HG02840 (cell line): ENCODE data around the gene OXTR.

Experiments
- ATAC-seq: cut with Tn5 transposase; IDR thresholded peaks from one replicate; pipeline ENCODE4 v1.9.1; 2021; ENCODE audit warnings: mild to moderate bottlenecking, moderate library complexity, moderate number of reproducible peaks; ENCODE audit not compliant: unreplicated experiment, low FRiP score

Gene OXTR

DNA sequence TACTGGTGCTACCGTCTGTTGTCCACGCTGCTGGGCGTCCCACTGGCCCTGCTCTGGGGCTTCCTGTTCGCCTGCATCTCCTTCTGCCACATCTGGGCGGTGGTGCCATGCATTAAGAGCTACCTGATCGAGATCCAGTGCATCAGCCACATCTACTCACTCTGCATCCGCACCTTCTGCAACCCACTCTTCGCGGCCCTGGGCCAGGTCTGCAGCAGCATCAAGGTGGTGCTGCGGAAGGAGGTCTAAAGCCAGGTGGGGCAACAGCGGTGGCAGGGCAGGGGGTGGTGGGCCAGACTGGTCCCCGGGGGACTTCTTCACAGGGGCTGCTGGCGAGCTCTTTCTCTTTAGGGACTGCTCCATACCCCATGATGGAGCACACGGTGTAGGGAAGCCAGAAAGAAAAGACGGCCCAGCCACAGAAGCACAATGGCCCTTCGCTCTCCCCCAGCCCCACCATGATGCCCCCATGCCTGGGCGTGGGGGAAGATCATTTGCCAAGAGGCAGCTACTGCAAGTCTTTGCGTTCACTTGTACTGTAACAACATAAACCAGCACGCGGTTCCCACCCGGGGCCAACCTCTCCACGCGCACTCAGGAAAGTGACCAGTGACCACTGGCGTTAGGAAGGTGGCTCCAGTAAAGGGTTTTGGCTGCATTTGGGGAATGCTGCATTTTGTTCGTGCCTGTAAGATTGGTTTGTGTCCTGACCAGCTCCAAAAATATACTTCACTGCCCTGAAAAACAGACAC, 23.6 kb downstream of the OXTR start:
- no peak for ATAC-seq

DNA sequence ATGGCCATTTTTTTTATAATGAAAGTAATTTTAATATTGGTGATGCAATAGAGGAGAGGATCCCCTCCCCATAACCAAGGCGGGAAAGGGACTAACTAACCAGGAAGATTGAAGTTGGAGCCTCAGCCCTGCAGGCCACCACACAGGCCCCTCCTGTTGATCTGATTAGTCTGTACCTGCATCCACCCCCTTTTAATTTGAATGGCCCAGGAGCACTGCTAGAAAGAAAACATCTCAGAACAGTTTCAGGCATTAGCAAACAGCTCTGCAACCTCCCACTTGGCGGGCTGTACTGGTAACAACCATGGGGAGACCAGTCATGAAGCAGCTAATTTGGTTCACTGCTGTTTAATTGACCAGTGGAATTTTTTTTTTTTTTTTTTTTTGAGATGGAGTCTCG, 25.5 kb downstream of the OXTR start:
- no peak for ATAC-seq

DNA sequence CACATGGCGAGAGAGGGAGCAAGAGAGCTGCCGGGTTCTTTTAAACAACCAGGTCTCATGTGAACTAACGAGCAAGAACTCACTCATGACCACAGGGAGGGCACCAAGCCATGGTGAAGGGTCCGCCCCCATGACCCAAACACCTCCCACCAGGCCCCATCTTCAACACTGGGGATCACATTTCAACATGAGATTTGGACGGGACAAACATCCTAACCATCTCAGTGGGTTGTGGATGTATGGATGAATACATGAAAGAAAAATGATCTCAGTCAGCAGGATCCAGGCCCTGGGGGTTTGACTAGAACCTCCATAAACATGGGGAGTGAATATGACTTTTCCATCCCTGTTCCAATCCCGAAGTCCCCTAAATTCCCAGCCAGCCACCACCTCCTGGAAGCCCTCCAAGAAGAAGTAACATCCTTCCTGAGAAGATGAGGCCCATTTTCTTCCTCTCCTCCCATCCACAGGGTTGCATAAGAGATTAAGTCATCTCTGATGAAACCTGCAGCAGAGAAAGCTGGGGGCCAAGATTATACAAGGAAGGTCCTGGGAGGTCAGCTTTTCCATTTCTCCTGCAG, 26.3 kb downstream of the OXTR start:
- ATAC-seq: no peak

DNA sequence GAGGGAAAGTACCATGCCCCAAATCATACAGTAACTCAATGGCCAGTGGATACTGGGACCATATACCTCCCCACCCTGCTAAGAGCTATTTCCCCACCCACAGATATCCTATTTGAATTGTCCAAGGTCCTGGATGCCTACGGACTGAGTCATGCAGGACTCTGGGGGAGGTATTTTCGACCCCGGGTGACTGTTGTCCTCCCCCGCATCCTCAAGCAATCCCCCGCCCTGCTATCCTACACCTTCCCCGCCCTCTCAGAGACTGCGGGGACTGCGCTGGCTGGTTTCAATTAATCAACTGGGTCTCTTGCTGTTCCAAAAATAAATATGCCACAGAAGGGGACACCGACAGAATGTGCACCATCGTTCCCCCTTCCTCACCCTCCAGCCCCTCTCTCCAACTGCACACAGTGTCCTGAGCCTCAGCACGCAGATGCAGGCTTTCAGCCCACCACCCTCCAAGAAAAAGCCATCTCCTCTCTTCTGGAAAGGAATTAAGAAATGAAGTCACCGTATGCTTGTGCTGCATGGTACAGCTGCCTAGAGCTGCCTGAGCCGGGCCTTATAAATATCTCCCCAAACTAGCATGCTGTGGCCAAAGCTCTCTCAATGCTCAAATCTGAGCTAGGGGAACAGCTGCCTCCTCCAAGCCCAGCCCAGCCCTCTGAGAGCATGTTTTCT, 27.7 kb downstream of the OXTR start:
- no peak for ATAC-seq

DNA sequence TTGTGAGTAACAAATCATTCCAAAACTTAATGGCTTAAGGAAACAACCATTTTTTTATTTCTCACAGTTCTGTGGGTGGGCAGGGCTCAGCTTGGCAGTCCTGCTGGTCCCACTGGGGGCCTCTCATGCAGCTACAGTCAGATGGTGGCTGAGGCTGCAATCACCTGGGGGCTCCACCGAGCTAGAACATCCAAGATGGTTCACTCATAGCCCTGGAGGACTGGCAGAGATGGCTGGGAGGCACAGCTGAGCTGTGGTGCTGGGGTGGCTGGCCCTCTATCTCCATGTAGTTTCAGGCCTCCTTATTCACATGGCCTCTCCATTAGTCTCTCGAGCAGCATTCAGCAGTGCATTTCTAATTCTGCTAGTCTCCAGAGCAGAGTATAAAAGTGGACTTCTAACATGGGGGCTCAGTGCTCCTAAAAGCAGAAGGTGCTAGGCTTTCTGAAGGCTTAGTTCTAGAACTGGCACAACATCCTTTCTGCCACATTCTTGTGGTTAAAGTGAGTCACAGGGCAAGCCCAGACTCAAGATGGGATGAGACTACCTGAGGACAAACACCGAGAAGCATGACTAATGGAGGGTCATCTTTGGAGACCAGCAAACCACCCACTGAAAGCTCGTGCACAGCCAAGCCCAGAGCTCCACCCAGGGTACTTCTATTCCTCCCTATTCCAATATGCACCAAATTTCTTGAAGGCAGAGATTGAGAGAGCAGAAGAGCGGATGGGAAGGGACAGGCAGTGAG, 29.5 kb downstream of the OXTR start:
- ATAC-seq: no peak

DNA sequence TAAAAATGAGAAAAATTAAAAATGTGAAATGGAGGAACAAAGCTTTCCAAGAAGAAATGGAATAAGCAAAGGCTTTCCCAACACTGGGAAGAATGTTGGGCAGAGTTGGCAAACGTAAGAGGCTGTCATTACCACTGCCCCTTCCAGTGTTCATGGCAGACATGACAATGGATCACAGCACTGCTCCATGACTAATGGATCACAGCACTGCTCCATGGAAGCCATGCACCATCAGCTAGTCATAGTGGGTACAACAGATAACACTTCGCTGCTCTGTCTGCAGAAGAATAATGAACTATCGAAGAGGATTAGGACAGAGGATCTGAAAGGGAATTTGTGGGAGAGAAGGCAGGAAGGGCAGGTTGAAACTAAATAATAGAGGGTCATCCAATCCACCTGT, 30.8 kb downstream of the OXTR start:
- no peak for ATAC-seq

DNA sequence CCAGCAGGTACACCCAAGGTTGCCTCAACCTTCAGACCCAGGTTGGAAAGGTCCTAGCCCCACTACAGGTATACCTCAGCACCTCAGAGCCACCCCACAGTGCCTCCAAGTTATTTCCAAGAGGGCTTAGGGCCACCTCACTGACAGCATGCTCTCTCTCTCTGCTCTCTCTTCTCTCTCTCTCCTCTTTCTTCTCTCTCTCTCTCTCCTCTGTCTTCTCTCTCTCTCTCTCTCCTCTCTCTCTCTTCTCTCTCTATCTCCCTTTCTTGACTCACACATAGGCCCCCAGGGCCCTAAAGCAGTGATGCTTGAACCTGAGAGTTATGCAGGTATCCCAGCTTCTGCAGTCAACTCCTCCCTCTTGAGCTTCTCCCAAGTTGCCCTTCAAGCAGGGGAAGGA, 31.6 kb downstream of the OXTR start:
- ATAC-seq: no peak

DNA sequence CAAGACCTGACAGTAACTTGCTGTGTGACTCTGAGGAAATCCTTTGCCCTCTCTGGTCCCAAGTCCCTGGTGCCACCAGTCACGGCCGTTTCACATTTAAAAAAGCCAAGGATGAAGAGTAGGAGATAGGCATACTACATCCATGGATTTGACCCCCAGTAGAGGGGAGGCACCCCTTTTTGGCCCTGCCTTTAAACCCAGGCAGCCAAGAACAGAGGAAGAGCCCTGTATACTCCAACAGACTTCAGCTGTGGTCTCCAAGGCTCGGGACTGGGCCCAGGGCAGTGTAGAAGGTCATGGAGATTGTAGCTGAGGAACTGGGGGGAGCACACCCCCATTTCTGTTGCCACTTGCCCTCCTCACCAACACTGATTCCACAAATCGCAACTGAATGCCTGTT, 32.1 kb downstream of the OXTR start:
- no peak for ATAC-seq

DNA sequence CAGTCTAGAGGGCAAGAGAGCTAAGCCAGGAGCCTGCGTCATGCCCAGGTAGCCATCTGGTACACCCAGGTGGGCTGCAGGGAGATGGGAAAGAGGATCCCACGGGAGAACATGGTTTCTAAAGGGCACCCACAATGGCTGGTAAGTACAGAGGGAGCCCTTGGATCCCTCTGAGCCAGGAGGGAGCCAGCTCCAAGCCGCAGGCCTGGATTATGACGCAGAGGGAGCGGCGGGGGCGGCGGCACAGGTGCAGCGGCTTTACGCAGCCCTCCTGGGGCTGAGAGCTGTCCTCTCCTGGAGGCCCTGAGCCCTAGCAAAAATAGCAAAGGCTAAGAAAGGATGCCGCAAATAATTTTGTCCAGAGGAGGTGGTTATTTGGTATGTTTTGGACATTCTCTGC, 33.0 kb downstream of the OXTR start:
- no peak for ATAC-seq

DNA sequence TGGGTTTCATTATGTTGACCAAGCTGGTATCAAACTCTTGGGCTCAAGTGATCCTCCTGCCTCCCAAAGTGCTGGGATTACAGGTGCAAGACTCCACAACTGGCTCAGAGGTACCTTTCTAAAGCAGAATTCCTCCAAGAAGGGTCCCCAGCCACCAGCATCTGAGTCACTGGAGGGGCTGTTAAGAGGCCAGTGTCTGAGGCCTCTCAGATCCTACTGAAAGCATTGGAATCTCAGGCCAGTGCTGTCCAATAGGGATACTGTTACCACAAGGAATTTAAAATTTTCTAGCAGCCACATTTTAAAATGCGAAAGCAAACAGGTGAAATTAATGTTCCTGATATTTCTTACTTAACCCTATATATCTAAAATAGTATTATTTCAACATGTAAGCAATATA, 34.5 kb downstream of the OXTR start:
- ATAC-seq: no peak

DNA sequence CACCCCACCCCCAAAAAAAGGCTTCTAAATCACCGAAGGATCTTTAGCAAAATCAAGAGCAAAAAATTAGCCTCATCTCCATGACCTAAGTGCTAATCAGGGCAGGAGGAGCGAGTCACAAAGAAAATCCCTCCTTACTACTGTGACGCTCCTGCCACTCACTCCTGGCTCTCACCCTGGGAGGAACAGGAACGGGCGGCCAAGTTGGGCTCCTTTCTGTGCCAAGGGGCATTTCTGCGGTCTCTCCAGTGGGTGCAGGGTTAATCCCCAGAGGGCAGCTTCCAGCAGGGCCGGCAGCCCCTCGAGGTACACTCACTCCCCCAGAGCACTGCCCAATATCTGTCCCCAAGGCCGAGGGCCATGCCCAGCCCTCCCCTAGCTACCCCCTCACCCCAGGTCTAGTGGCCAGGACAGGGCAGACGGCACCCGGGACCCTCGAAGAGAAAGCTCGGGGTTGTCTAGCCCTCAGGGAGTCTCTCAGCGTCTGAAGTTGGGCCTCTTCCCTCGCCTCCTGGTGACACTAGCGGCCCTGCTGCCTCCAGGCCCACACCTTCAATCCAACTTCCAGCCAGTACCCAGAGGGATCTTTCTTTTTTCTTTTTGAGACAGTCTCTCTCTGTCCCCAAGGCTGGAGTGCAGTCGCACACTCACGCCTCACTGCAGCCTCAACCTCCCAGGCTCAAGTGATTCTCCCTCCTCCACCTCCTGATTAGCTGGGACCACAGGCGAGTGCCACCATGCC, 35.1 kb downstream of the OXTR start:
- ATAC-seq: no peak

DNA sequence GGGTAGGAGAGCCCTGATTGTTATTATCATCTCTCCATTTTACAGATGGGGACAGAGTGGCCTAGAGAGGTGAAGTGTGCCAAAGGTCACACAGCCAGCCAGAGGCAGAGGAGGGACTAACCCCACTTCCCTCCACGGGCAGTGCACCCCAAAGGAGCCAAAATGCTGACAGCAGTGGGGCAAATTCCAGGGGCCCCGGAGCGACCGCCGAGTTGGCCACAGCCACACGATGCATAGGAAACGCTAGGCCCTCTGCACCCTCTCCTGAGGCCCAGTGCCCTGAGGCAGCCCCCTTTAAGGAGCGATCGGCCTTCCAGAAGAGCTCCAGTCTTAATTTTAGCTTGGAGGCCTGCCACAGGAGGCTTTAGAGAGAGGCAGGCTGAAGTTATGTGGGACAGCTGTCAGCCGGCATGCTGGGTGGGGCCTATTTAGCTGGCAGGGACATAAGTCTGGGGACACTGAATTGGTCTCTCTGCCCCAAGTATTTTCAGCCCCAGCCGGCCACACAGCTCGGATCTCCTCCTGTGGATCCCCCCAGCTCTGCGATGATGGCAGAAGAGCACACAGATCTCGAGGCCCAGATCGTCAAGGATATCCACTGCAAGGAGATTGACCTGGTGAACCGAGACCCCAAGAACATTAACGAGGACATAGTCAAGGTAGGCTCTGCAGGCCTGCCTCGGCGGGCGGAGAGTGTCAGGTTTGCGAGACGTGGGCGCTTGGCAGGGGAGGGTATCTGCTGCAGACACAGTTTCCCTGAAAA, 35.9 kb downstream of the OXTR start, which contains the start of gene CAV3:
CAV3 (plus strand) TSS at position 471 of the 763 bp plus-strand sequence; CDS start at position 546, 75 bp downstream.
- ATAC-seq: no peak

DNA sequence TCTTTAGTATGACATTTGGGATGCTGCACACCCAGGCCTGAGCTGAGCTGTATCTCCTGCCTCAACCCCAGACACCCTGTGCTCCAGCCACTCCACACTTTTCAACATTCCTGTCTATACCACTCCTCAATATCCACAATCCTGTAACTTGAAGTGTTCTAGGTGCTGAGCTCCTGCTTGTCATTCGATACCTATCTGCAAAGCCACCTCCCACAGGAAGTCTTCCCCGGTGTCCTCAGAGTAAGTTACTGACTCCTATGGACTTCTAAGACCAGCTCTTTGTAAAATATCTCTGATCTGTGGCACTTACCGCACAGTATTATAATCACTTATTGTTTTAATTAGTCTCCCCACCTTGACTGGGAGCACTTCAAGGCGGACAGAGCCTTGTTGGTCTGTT, 37.0 kb downstream of the OXTR start:
- ATAC-seq: no peak

DNA sequence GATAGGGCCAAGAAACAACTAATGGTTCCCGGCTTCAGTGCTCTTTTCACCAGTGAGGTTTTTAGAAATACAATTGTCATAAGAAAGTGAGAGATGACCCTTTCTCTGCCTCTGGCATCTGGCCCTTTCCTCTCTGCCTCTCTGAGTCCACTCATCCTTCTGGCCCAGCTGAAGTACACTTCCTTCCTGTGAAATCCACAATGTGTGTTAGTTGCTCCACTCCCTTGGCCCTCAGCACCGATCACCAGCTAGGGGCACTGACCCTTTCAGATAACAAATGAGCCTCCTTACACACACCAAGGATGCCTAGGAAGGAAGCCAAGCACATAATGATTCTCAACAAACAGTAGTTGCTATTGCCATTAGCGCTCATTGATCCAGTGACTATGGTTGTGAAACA, 38.8 kb downstream of the OXTR start:
- ATAC-seq: no peak

DNA sequence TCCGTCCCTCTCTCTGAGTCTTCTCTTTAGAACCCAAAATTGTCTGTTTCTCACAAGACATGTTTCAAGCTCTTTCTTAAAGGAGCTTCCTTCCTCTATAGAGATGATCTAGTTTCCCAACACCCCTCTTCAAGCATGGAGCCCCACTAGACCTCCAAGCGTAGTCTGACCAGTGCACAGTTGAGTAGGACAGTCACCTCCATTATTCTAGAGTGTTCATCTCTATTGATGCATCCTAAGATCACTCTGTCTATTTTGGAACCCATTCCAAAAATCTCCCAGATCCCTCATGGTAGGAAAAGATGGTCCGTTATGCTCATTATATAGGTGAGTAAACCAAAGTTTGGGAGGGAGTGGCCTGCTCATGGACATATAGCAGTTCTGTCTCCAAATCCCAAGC, 39.9 kb downstream of the OXTR start:
- no peak for ATAC-seq

DNA sequence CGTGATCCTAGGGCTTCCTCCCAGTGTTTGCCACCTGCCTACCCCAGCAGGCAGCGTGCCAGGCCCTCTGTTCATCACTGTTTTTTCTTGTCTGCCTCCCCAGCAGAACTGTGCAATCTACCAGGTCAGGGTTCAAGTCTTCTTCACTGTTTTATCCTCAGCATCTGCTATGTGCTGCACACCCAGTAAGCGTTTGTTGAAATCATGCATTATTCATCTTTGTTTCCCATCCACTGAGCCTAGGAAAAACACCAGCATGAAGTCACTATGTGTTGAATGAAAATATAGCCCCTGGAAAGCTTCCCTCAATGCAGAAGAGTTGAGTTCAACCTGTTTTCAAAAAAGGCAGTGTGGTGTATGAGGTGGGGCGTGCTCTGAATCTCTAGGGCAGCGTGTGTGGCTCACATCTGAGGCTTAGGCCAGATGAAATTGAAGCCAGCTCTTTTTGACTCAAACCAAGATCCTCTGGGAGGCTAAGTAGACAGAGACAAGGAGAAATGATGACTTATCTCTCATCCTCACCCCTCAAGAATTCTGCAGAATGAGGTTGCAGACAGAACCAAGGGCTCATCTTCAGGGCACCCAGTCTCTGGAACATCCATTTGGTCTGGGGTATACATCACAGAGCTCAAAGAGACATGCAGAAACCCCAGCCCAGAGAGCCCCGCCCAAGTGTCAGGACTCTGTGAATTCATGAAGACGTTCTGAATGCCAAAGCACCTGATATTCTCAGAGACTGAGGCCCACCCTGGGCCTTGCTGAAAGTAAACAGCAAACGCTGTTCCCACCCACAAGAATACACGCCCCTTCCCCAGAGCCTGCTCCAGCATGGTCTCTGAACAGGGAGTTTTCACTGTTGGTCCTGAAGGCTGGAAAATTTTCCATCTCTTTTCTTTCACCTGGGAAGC, 41.6 kb downstream of the OXTR start:
- ATAC-seq: no peak

DNA sequence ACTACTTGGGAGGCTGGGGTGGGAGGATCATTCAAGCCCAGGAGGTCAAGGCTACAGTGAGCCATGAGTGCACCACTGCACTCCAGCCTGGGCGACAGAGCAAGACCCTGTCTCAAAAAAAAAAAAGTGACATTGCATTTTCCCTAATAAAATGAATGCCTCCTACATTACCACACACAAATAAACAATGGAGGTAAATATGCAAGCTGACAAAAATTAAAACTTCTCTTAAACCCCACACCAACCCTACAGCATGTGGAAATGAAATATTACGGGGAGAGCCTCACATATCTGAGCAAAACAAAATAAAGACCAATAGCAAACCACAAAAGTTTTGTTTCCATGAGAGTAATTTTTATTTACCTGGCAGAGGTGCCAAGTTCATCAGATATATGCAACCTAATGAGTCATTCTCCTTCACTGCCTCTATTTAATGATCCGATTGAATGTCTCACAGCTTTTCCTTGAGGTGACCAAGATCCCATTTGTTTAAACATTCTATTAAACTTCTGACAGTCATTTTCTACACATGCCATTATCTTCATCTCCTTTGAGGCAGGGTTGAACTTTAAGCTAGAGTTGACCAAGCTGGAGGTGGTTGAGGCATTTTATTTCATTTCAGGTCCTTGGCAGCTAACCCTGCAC, 45.2 kb downstream of the OXTR start:
- no peak for ATAC-seq

DNA sequence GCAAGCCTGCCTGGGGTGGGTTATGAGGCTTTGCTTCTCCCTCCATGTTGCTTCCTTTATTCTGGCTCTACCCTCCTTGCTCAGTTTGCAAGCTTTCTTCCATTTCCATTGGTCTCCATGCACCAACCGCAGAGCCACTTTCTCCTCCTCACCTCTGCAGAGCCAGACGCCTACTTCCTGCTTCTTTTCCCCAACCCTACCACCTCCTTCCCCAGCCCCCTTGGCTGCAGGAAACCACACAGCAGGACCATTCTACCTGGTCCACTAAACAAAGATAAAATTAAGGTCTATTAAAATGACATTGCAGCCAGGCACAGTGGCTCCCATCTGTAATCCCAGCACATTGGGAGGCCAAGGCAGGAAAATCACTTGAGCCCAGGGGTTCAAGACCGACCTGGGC, 45.8 kb downstream of the OXTR start:
- no peak for ATAC-seq
